ENCODE data around the gene BEND3.
"Not testable (repeated sequence)": the region's sequence is repeated elsewhere in the genome, so short reads cannot be mapped to it uniquely, and the experiment has no call there.

The BEND3 gene

GRCh38 chr6:107020239-107020638, 95.1 kb downstream of the BEND3 start:
- no peak for DNase-seq (ENCODE audit: extremely low read depth, low read depth)
- no peak overlapping the region for H3K4me3 ChIP-seq (replicated peaks; ENCODE audit: low read depth, low read length)
- TF ChIP-seq CTCF (IDR thresholded peaks at IDR 0.05; ENCODE audit: low read depth, low read length, missing control alignments), result no peak

GRCh38 chr6:107019628-107020027, 95.7 kb downstream of the BEND3 start:
- H3K4me3 ChIP-seq (replicated peaks; ENCODE audit: low read depth, low read length); DNase-seq (ENCODE audit: extremely low read depth, low read depth): not testable (repeated sequence)

GRCh38 chr6:107019047-107019446, 96.3 kb downstream of the BEND3 start:
- H3K4me3 ChIP-seq (replicated peaks; ENCODE audit: low read depth, low read length), result no peak overlapping the region
- TF ChIP-seq CTCF (IDR thresholded peaks at IDR 0.05; ENCODE audit: low read depth, low read length, missing control alignments), result no peak
- DNase-seq (ENCODE audit: extremely low read depth, low read depth), result no peak
